ENCODE data around the gene EHD1. TPM values are rescaled to one million over a fixed set of nuclear protein-coding genes. Genes with fewer than 3 reads are reported as not detected.

The EHD1 gene
- total and polyA plus RNA-seq, 2 of the 4 experiments (the other 2 are of a cell fraction) = 107 to 209 TPM

DNA sequence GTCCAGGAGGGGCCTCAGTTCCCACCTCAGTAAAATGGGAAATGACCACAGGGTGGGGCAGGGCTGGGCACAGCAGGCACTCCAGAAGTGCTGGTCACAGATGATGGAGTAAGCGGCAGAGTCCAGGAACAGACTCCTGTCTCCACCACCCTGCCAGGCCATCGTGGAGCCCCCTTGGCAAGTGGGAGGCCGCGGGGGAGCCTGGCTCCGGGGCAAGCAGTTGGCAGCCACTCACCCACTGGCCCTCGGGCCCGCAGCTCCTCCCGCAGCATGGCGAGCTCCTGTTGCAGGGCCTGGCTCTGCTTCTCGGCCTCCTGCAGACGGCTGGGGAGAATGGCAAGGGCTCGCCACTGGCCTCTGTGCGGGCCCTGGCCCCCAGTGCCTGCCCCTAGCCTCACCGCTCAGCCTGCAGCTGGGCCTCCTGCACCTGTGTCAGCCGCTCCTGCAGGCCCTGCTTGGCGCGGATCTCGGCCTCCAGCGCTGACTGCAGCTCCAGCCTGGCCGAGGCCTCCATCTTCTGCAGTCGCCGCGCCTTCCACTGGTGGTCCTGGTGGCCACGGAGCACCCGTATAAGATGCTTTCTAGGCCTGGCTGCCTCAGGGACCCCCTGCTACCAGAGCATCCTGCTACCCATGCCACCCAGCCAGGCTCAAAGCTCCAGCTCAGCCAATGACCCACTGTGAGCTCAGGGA is 44.2 kb downstream of the EHD1 start:
- H4K20me1 ChIP-seq (ENCODE audit: insufficient read depth, low read length) = no peaks in the 10 kb centered on the region
- no peak overlapping the region for H3K56ac ChIP-seq (ENCODE audit: extremely low read depth, insufficient read depth, low read length)
- H2AFZ ChIP-seq (replicated peaks; ENCODE audit: low read length, poor library complexity) = no peak overlapping the region
- no peak for DNase-seq
- H3K23ac ChIP-seq (ENCODE audit: low read depth, low read length) = no peak overlapping the region
- no peak overlapping the region for H2BK120ac ChIP-seq (ENCODE audit: low read depth, low read length)
- H3K9me1 ChIP-seq (ENCODE audit: insufficient read depth, low read length) = no peaks in the 10 kb centered on the region
- no peak overlapping the region for H3K18ac ChIP-seq (ENCODE audit: low read depth, low read length)
- H4K8ac ChIP-seq (ENCODE audit: low read depth in 2 of 2, low read length in 2 of 2) = no peak overlapping the region
- H4K91ac ChIP-seq (ENCODE audit: insufficient read depth, low read depth, low read length) = no peak overlapping the region
- H3K4me3 ChIP-seq (ENCODE audit: insufficient read depth, low read depth, low read length) = no peak overlapping the region
- TF ChIP-seq ELK1 (IDR thresholded peaks at IDR 0.05; ENCODE audit: borderline replicate concordance, low read depth, low read length) = no peak
- TF ChIP-seq NFE2L2 (IDR thresholded peaks at IDR 0.05; ENCODE audit: low read depth, low read length) = no peak
- no peak for TF ChIP-seq RCOR1 (IDR thresholded peaks at IDR 0.05; ENCODE audit: insufficient replicate concordance, low read length)
- TF ChIP-seq, protein P1, sequence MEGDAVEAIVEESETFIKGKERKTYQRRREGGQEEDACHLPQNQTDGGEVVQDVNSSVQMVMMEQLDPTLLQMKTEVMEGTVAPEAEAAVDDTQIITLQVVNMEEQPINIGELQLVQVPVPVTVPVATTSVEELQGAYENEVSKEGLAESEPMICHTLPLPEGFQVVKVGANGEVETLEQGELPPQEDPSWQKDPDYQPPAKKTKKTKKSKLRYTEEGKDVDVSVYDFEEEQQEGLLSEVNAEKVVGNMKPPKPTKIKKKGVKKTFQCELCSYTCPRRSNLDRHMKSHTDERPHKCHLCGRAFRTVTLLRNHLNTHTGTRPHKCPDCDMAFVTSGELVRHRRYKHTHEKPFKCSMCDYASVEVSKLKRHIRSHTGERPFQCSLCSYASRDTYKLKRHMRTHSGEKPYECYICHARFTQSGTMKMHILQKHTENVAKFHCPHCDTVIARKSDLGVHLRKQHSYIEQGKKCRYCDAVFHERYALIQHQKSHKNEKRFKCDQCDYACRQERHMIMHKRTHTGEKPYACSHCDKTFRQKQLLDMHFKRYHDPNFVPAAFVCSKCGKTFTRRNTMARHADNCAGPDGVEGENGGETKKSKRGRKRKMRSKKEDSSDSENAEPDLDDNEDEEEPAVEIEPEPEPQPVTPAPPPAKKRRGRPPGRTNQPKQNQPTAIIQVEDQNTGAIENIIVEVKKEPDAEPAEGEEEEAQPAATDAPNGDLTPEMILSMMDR (conservative IDR thresholded peaks at IDR 0.05; ENCODE audit: low read depth, low read length) = no peak
- no peak for TF ChIP-seq FOS (IDR thresholded peaks at IDR 0.05; ENCODE audit: low read depth, low read length)
- no peak for TF ChIP-seq RFX5 (IDR thresholded peaks at IDR 0.05; ENCODE audit: low read depth, low read length)
- TF ChIP-seq POLR2A (IDR thresholded peaks at IDR 0.05; ENCODE audit: low read depth, low read length) = no peak
- no peak for TF ChIP-seq CEBPB (IDR thresholded peaks at IDR 0.05; ENCODE audit: low read depth, low read length)
- TF ChIP-seq MAZ (IDR thresholded peaks at IDR 0.05; ENCODE audit: borderline replicate concordance, low read depth, low read length) = no peak
- intact Hi-C loops (cut with micrococcal nuclease) (no loop called here), dilution Hi-C loops (cut with HindIII; ENCODE audit: low sequenced_read_pairs, unreplicated experiment) (no loop called here), in situ Hi-C loops (cut with MboI; ENCODE audit: low sequenced_read_pairs) (no loop called here)
- no peaks in the 10 kb centered on the region for H3K4me1 ChIP-seq (ENCODE audit: control insufficient read depth, insufficient read depth, low read length)
- H2BK5ac ChIP-seq (ENCODE audit: low read depth, low read length, poor library complexity, severe bottlenecking) = no peak overlapping the region
- H3K9ac ChIP-seq (ENCODE audit: low read depth, low read length) = no peak overlapping the region
- no peak for ATAC-seq (ENCODE audit: low read depth)
- H3K4me2 ChIP-seq (ENCODE audit: low read depth, low read length) = no peak overlapping the region
- H3K14ac ChIP-seq (replicated peaks; ENCODE audit: low read depth, low read length) = no peak overlapping the region
- no peak overlapping the region for H3K27ac ChIP-seq (ENCODE audit: insufficient read depth, low read length)
- H2BK20ac ChIP-seq (ENCODE audit: low read depth, low read length) = no peak overlapping the region
- H2AK9ac ChIP-seq (replicated peaks; ENCODE audit: low read depth, low read length, poor library complexity) = no peak overlapping the region
- no peaks in the 10 kb centered on the region for H3K9me3 ChIP-seq (ENCODE audit: control insufficient read depth, insufficient read depth, low read length)
- ChIA-PET POLR2A (ENCODE audit: unreplicated experiment) (no interaction called here), CTCF (interaction anchor here (1.0 kb wide), 1 partner anchor 10 kb away, joined by 6 read pairs; the partner anchor contains the start of gene CDC42BPG)
- BruUV-seq (replicated peaks) = no TSS peak
- no peaks in the 10 kb centered on the region for H3K36me3 ChIP-seq (ENCODE audit: control insufficient read depth, insufficient read depth, low read length)
- no peak overlapping the region for H3K4ac ChIP-seq (ENCODE audit: low read depth, low read length)
- WGBS, 2 experiments (ENCODE audit: extremely low coverage in 2 of 2, insufficient read length in 1 of 2) = 83% methylated on average over 13 of the region's 25 CpGs; no CpG with 5 or more reads in 1 of the 2 experiments
- H3K27me3 ChIP-seq (ENCODE audit: control insufficient read depth, insufficient read depth, low read length) = peaks cover 11% of the 10 kb centered on the region; the same call in 1 of the 2 replicates
- no peak overlapping the region for H2BK15ac ChIP-seq (ENCODE audit: low read depth, low read length)
- no peak overlapping the region for H2AK5ac ChIP-seq (ENCODE audit: low read depth, low read length)
- H3K79me1 ChIP-seq (ENCODE audit: low read depth in 1 of 2, low read length in 2 of 2) = no peaks in the 10 kb centered on the region
- H4K5ac ChIP-seq (ENCODE audit: low read depth, low read length) = no peak overlapping the region

All from IMR-90 (cell line).